Measurements from ENCODE around the gene NLRP5.

NLRP5 gene

GRCh38 chr19:56109226-56109625, 122.7 kb downstream of the NLRP5 start:
- no peak for DNase-seq (ENCODE audit: insufficient read length)
- TF ChIP-seq POLR2A (IDR thresholded peaks at IDR 0.05; ENCODE audit: low read depth, low read length): no peak
- TF ChIP-seq POLR2AphosphoS5 (IDR thresholded peaks at IDR 0.05; ENCODE audit: low read depth, low read length): no peak
- TF ChIP-seq TAF1 (IDR thresholded peaks at IDR 0.05; ENCODE audit: borderline replicate concordance, low read depth, low read length): no peak
- FAIRE-seq: no peak

GRCh38 chr19:56110515-56111448, 124.2 kb downstream of the NLRP5 start:
- TF ChIP-seq POLR2A (IDR thresholded peaks at IDR 0.05; ENCODE audit: low read depth, low read length) (no peak), TAF1 (IDR thresholded peaks at IDR 0.05; ENCODE audit: borderline replicate concordance, low read depth, low read length) (no peak)
- no peak for DNase-seq (ENCODE audit: insufficient read length)
- FAIRE-seq: peak; percentile 9

Measured in GM12892 (cell line).